Epithelial cell of prostate (primary cell): Measurements from ENCODE around the gene P2RX1.
"Not testable (repeated sequence)": the region's sequence is repeated elsewhere in the genome, so short reads cannot be mapped to it uniquely, and the experiment has no call there.

Source experiments
- DNase-seq: peaks from one replicate; pipeline ENCODE4 v3.0.0-alpha.2; 2011; ENCODE audit warnings: low read depth, low spot score
- H3K27ac ChIP-seq: fragments of 450-650 bp; 2 replicates; pipeline ENCODE4 v1.5.1; 2017; ENCODE audit warnings: mild to moderate bottlenecking

Gene P2RX1

DNA sequence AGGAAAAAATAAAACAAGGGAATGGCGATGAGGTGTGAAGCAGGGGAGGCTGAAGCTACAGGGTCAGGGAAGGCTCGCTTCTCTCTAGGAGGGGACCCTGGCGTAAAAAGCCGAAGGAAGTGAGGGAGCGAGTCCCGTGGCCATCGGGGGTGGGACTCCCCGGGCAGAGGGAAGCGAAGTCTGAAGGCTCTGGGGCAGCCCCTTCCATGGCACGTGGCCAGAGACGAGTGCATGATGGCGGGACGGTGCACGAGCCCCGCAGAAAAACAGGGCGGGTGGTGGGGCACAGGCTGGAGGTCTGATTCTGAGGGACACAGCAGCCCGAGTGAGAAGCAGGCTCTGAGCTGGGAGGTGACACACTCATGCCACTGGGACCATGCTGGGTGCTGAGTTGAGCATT is 49.2 kb downstream of the P2RX1 start:
- DNase-seq = no peak
- H3K27ac ChIP-seq = no peak overlapping the region

DNA sequence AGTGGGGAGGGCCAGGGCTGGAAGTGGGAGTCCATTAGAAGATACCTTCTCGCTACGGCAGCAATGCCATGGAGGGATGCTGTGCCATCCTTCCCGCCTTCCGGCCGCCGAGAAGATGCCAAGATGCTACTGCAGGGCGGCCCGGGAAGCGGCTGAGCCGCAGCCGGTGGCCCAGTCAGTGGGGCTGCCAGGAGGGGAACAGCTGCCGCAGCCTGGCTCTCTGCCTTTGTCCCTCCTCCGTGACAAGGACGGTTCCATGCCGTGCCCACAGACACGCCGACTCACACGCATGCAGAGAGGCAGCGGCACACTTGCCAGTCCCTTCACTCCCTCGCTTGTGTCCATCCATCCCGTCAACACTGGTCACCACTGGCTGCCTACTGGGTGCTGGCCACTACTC is 50.0 kb downstream of the P2RX1 start:
- no peak overlapping the region for H3K27ac ChIP-seq
- no peak for DNase-seq

DNA sequence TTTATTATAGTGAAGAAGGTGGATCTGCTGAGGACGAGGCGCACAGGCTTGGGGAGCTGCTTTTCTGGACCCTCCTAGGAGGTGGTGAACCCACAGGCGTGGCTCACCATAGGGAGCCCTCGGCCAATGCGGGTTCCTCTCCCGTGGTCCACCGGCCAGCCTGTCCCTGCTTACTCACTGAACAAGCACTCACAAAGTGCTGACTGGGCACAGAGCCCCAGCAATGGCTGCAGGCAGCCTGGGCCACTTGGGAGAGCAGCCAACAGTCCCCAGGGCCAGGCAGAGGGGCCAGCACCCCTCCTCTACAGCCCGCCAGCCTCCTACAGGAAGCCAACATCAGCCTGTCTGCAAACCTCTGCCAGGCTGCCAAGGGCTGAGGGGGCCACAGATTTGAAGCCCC is 51.1 kb downstream of the P2RX1 start:
- no peak for DNase-seq
- H3K27ac ChIP-seq = no peak overlapping the region

DNA sequence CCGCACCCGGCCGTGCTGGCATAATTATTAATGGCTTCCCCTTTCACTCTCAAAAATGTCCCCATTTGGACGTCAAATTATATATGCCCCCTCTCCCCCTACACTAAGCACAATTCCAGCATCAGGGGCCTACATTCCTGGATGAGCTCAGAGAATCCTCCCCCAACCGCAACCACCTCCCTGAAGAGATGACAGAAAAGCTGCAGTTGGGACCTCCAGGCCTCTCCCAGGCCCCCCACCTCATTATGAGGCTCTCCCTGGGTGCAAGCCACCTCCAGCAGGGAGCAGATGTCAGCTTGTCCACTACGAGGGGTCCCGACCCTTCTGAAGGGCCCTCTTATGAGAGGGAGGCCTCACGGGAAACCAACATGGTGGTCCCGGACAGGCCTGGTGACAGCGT is 51.7 kb downstream of the P2RX1 start:
- DNase-seq = no peak
- H3K27ac ChIP-seq = no peak overlapping the region

DNA sequence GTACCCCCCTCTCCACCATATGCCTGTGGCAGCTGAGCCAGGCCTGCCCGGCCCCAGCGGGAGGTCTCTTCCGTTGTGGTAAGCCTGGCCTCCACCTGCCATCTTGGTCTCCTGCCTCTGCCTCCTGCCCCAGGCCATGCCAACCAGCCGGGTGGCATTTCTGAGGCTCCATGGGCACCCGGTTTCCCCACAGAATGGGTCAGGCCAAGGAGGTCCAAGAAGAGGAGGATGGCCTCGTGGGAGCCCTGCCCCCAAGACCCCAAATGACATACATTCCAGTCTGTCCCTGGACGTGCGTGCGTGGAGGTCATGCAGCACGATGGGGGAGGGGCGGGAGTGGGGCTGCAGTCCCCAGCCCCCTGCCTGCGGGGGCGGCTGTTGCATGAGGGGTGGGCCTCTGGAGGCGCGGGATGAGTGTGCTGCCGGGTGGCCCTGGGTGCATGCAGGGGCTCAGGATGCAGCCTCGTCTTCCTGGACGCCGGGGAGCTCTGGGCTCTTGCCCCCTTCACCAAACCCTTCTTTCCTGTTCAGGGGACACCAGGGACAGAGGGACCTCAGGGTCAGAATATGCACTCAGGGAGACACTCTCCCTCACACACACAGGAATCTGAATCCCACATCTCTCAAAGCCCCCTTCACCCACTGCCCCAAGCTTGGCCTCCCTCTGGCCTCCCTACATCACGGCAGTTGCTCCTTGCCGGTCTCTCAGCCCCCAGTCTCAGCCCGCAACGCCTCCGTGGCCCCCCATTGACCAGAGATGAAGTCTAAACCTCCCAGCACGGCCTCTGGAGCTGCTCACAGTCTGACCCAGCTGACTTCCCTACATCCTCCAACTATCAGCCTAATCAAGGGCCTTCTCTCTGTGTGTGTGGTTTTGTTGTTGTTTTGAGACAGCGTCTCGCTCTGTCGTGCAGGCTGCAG is 54.2 kb downstream of the P2RX1 start:
- DNase-seq = no peak
- H3K27ac ChIP-seq = no peak overlapping the region

DNA sequence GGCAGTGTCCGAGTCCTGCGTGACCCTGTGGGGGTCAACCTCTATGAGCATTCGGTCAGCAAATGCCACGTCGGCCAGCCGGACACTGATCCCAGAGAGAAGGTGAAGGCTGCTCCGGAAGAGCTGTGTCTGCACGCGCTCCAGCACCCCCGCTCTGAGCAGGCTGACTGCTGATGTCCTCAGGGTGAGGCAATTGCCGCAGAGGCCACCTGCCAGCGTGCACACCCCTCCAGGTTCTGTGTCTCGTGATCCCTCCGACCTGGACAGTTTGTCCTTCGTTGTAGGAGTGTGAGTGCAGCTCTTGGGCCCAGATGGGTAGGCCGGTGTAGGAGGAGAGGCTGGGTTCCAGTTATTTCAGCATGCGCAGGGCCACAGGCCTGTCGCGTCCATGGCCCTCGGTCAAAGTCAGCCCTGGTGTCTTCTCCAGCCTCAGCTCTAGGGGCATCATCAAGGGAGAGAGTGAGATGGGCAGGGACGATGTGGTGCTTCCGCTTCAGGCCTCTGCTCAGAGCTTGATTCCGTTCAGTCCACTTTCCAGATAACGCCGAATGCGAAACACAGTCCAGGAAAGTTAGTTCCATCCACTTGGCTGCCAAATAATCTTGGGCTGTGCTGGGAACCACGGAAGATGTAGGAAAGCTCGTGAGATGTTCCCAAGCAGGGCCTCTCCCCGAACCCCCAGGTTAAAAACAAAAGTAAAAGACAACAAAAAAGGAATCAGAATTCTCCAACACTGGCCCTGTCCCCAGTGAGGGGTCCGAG is 55.1 kb downstream of the P2RX1 start:
- no peak overlapping the region for H3K27ac ChIP-seq
- no peak for DNase-seq

DNA sequence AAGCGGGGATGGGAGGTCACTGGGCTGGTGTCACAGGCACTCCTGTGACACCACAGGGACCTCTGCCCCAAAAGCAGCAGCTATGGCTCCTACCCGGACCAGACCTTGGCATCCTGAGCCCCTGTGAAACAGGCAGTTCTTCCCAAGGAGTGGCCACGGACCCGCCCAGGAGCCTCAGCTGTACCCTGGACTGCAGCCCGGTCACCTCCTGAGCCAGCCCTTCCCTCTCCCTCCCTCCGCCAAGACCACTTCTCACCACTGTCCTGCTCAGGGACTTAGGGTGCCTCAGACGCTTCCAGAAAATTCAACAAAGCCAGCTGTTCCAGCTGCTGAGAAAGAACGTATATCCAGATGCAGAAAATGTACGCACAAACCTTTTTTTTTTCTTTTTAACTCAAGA is 56.3 kb downstream of the P2RX1 start:
- DNase-seq = no peak
- H3K27ac ChIP-seq = no peak overlapping the region

DNA sequence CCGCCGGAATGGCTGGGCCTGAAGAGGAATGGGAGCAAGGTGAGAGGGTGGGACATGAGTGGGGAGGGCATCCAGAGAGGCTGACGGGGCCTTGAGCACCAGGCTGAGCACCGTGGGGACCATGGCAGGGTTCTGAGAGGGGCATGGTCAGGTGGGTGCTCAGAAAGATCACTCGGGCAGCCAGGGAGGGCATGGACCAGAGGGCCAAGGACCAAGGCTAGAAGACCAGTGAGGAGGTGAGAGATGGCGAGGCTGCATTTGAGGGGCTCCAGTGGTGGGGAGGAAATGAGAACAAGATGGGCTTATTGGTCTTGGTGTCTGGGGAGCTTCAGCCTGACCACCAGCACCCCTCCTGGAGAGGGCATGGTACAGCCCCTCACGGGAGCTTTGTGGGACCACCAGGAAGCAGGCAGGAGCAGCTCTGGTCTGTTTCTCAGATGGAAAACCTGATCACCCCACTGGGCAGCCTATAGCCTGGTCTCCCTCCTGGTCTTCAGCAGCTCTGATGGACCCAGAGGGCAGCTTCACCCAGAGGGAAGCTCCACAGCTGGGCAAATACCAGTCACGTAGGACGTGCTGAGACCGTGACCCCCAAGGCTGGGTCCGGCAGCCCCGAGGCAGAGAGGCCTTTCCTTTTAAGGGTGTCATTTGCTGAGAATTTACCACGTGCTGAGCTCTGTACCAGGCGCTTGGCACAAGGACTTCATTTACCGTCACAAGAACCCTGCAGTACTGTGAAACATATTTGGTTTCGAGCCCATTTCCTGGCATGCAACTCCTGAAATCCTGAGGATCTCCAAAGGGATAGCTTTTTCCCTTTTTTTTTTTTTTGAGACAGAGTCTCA is 58.8 kb downstream of the P2RX1 start:
- no peak overlapping the region for H3K27ac ChIP-seq
- no peak for DNase-seq

DNA sequence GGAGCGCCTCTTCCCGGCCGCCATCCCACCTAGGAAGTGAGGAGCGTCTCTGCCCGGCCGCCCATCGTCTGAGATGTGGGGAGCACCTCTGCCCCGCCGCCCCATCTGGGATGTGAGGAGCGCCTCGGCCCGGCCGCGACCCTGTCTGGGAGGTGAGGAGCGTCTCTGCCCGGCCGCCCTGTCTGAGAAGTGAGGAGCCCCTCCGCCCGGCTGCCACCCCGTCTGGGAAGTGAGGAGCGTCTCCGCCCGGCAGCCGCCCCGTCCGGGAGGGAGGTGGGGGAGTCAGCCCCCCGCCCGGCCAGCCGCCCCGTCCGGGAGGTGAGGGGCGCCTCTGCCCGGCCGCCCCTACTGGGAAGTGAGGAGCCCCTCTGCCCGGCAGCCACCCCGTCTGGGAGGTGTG is 62.1 kb downstream of the P2RX1 start:
- H3K27ac ChIP-seq, DNase-seq: not testable (repeated sequence)

DNA sequence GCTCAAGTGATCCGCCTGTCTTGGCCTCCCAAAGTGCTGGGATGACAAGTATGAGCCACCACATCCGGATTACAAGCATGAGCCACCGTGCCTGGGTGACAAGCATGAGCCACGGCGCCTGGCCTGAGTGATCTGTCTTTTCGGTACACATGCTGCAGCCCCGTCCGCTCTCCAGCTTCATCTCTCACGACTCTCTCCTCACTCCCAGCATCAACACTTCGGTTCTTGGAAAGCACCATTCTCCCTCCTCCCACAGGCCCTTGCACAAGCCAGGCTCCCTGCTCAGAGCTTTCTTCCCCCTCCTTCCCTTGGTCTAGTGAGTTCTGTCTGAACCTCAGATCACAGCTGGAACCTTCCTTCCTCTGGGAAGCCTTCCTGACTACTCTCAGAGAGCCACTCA is 63.7 kb downstream of the P2RX1 start:
- no peak overlapping the region for H3K27ac ChIP-seq
- no peak for DNase-seq

DNA sequence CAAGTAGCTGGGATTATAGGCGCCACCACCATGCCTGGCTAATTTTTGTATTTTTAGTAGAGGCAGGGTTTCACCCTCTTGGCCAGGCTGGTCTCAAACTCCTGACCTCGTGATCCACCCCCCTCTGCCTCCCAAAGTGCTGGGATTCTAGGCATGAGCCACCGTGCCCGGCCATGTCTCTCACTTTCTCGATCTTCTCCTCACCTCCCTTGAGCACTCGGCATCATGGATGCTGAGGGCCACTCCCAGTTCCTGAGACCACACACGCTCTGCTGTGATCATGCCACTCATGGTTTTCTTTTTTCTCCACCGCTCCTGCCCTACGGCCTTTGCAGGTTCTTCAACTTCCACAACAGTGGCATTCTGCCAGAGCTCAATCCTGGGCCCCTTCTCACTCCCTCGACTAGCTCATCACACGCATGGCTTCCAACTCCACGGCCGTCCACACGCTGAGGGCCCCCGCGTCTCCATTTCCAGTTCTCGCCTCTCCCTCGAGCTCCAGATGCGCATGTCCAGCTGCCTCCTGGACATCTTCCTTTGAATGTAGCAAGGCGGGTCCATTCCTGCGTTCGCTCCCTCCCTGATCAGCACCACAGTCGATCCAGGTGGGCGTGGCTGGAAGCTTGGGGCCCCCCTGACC is 64.7 kb downstream of the P2RX1 start:
- DNase-seq = no peak
- no peak overlapping the region for H3K27ac ChIP-seq

DNA sequence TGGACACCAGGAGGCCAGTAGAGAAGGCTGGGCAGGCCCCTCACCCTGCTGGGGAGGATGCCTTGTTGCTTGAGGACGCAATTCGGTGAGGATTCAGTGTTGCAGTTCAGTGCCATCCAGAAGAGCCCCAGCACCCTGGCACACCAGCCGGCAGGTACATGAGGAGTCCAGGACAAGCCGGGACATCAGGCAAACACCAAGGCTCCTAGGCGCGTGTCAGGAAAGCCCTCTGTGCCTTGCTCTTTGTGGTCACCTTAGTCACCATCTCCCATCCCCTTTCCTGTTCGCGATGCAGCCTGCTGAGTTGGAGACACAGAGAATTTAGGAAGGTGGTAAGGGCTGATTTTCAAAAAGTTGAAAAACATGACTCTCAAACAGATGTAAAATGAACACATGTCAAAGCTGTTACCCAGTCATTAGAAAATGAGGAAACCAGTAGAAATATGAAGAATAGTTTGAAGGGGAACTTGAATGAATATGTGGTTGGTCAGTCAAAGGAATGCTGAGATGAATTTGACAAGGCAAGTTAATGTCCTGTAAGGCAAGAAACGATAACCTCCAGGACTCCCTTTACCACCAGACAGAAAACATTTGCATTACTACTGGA is 67.9 kb downstream of the P2RX1 start:
- DNase-seq = no peak

DNA sequence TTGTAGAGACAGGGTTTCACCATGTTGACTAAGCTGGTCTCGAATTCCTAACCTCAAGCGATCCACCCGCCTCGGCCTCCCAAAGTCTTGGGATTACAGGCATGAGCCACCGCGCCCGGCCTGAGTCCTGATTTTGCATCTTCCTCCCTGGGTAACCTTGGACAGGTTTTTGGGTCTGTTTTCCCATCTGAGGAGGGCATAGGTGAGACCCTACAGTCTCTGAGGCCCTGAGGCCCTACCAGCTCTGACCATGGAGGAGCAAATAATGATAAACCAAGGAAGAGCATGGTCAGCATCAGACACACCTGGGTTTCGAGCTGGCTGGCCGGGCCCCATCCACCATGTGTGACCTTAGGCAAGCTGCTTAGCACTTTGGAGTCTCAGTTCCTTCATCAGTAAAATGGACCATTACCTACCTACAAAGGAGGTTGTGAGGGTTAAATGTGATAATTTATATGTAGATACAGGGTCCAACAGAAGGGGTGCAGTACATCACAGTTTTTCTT is 69.0 kb downstream of the P2RX1 start:
- no peak for DNase-seq
- no peak overlapping the region for H3K27ac ChIP-seq

More for the DNA sequence above, 67.9 kb downstream of the P2RX1 start:
- no peak overlapping the region for H3K27ac ChIP-seq
